Upper lobe of right lung (tissue), 1 donor: ENCODE data around the gene MEIKIN. TPM values are rescaled to one million over a fixed set of nuclear protein-coding genes. Genes with fewer than 3 reads are reported as not detected.
"Not testable (repeated sequence)": the region's sequence is repeated elsewhere in the genome, so short reads cannot be mapped to it uniquely, and the experiment has no call there.

ENCODE experiments used
- ATAC-seq: fragments of 200-7000 bp; cut with Tn5 transposase; one replicate; pipeline ENCODE4 v1.9.1; 2020; ENCODE audit warnings: mild to moderate bottlenecking, moderate library complexity
- DNase-seq: peaks from one replicate; pipeline ENCODE4 v3.0.0-alpha.2; 2020
- H3K27ac ChIP-seq: fragments of 200-600 bp; one replicate; pipeline ENCODE4 v1.8.0; 2022
- H3K27me3 ChIP-seq: fragments of 200-600 bp; one replicate; pipeline ENCODE4 v1.8.0; 2022; ENCODE audit warnings: mild to moderate bottlenecking
- H3K36me3 ChIP-seq: fragments of 200-600 bp; one replicate; pipeline ENCODE4 v1.8.0; 2022
- H3K4me1 ChIP-seq: fragments of 200-600 bp; one replicate; pipeline ENCODE4 v1.8.0; 2022
- H3K4me3 ChIP-seq: fragments of 200-600 bp; one replicate; pipeline ENCODE4 v1.8.0; 2022; ENCODE audit warnings: mild to moderate bottlenecking
- H3K9me3 ChIP-seq: fragments of 200-600 bp; one replicate; pipeline ENCODE4 v1.8.0; 2022
- CTCF ChIP-seq: fragments of 200-600 bp; IDR thresholded peaks from one replicate; pipeline ENCODE4 v1.8.0; 2022; ENCODE audit warnings: antibody characterized with exemption
- intact Hi-C: fragments of 100-400 bp; cut with DNase I; formaldehyde crosslinking; loops from one replicate; pipeline ENCODE4 v1.11.0; 2022
- total RNA-seq: library from RNA; stranded (reverse); fragmentation: NEBNext Ultra II Directional; extraction: Animal tissue kit (Norgen Biotek cat#: 25700); gene quantifications from one replicate; pipeline ENCODE4 v1.2.1, GENCODE V29; 2021
- donor health status: DM: no; HTN: yes; CAD: no; lungs with severe emphysema.

MEIKIN gene
- total RNA-seq, 1 donor from 2014 or later: not detected

- Histone ChIP-seq H3K27ac (no peak overlapping the region), H3K9me3 (peaks cover 12% of the 10 kb centered on the region), H3K36me3 (no peaks in the 10 kb centered on the region), H3K4me3 (no peak overlapping the region), H3K27me3 (no peaks in the 10 kb centered on the region), H3K4me1 (no peaks in the 10 kb centered on the region)
- intact Hi-C loops: no loop called here
- no peak for TF ChIP-seq CTCF
- no peak for DNase-seq
- ATAC-seq: no peak
These were observed 98.9 kb downstream of the MEIKIN start for GRCh38 chr5:131846536-131846935.

- H3K27ac ChIP-seq: no peak overlapping the region
- TF ChIP-seq CTCF: no peak
- no peak overlapping the region for H3K4me3 ChIP-seq
- H3K9me3 ChIP-seq: peaks cover 12% of the 10 kb centered on the region
- intact Hi-C loops: no loop called here
- DNase-seq (no peak), ATAC-seq (no peak)
- H3K36me3 ChIP-seq: no peaks in the 10 kb centered on the region
- no peaks in the 10 kb centered on the region for H3K4me1 ChIP-seq
- no peaks in the 10 kb centered on the region for H3K27me3 ChIP-seq
These were observed 99.6 kb downstream of the MEIKIN start for GRCh38 chr5:131845828-131846227.

- intact Hi-C loops, ATAC-seq, H3K4me1 ChIP-seq, DNase-seq, H3K36me3 ChIP-seq, H3K27me3 ChIP-seq, H3K9me3 ChIP-seq, H3K4me3 ChIP-seq, H3K27ac ChIP-seq: not testable (repeated sequence)
These were observed 102.5 kb downstream of the MEIKIN start for GRCh38 chr5:131842971-131843370.

GRCh38 chr5:131832702-131833101 lies 112.8 kb downstream of the MEIKIN start:
- DNase-seq, H3K4me3 ChIP-seq, H3K4me1 ChIP-seq, intact Hi-C loops, H3K9me3 ChIP-seq, H3K27me3 ChIP-seq, ATAC-seq, H3K36me3 ChIP-seq, H3K27ac ChIP-seq: not testable (repeated sequence)

GRCh38 chr5:131825404-131826013 lies 120.0 kb downstream of the MEIKIN start:
- no peak overlapping the region for H3K4me3 ChIP-seq
- no peaks in the 10 kb centered on the region for H3K27me3 ChIP-seq
- ATAC-seq (no peak), DNase-seq (no peak)
- H3K36me3 ChIP-seq: no peaks in the 10 kb centered on the region
- no peak for TF ChIP-seq CTCF
- no peaks in the 10 kb centered on the region for H3K9me3 ChIP-seq
- intact Hi-C loops: no loop called here
- no peaks in the 10 kb centered on the region for H3K4me1 ChIP-seq
- H3K27ac ChIP-seq: no peak overlapping the region

GRCh38 chr5:131824631-131825030 lies 120.8 kb downstream of the MEIKIN start:
- intact Hi-C loops: no loop called here
- no peak for TF ChIP-seq CTCF
- ATAC-seq: no peak
- no peaks in the 10 kb centered on the region for H3K9me3 ChIP-seq
- no peak for DNase-seq
- H3K27me3 ChIP-seq: no peaks in the 10 kb centered on the region
- no peak overlapping the region for H3K4me3 ChIP-seq
- no peaks in the 10 kb centered on the region for H3K4me1 ChIP-seq
- H3K27ac ChIP-seq: no peak overlapping the region
- H3K36me3 ChIP-seq: no peaks in the 10 kb centered on the region

GRCh38 chr5:131821221-131821620 lies 124.2 kb downstream of the MEIKIN start:
- DNase-seq (no peak), ATAC-seq (no peak)
- no peaks in the 10 kb centered on the region for H3K36me3 ChIP-seq
- H3K27me3 ChIP-seq: no peaks in the 10 kb centered on the region
- TF ChIP-seq CTCF: no peak
- H3K4me1 ChIP-seq: no peaks in the 10 kb centered on the region
- intact Hi-C loops: no loop called here
- no peak overlapping the region for H3K4me3 ChIP-seq
- H3K9me3 ChIP-seq: no peaks in the 10 kb centered on the region
- no peak overlapping the region for H3K27ac ChIP-seq
